Measurements from ENCODE around the gene PPIG. TPM values are rescaled to one million over a fixed set of nuclear protein-coding genes. Genes with fewer than 3 reads are reported as not detected.

PPIG gene
- total and polyA plus RNA-seq, 2 of the 4 experiments (the other 2 are of a cell fraction) = 10.4 to 16.7 TPM

DNA sequence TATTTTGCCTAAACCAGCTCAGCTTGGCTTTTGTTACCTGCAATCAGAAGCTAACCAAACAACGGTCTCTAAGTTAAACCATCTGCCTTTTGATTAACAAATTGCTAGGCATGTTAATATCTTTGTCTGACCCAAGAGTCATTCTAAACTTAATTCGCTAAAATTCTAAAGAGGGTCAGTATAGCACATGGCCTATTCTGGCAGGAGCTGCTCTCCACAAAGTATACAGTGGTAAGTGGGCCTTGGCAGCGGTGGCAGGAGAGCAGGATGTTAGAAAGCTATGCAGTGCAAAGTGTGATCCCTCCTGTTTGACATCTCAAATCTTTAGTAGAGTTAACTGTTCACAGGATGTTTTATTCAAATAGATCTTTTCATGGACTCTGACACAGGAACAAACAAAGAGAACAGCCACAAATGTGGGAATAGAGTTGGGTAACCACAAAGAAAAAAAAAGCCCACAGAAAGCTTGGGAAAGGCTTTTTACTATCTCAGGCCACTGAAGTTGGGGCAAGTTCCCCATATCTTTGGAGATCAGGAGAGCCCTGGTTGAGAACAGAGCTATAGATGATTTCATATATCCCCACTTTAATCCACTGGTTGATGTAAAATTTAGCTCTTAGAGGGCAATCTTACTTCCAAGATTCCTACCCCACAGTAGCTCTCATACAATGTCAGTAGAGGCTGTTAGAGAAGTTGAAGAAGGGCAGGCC is 99.4 kb downstream of the PPIG start:
- no peak overlapping the region for H3K23ac ChIP-seq (ENCODE audit: low read depth, low read length)
- dilution Hi-C loops (cut with HindIII; ENCODE audit: low sequenced_read_pairs, unreplicated experiment) (no loop called here), intact Hi-C loops (cut with micrococcal nuclease) (no loop called here), in situ Hi-C loops (cut with MboI; ENCODE audit: low sequenced_read_pairs) (no loop called here)
- H3K9me3 ChIP-seq (ENCODE audit: control insufficient read depth, insufficient read depth, low read length) = no peaks in the 10 kb centered on the region
- no peaks in the 10 kb centered on the region for H3K4me1 ChIP-seq (ENCODE audit: control insufficient read depth, insufficient read depth, low read length)
- H2AK9ac ChIP-seq (replicated peaks; ENCODE audit: low read depth, low read length, poor library complexity) = no peak overlapping the region
- no peak overlapping the region for H3K56ac ChIP-seq (ENCODE audit: extremely low read depth, insufficient read depth, low read length)
- no peak overlapping the region for H3K27ac ChIP-seq (ENCODE audit: insufficient read depth, low read length)
- no peak overlapping the region for H4K91ac ChIP-seq (ENCODE audit: insufficient read depth, low read depth, low read length)
- no peak overlapping the region for H3K9ac ChIP-seq (ENCODE audit: low read depth, low read length)
- ATAC-seq (ENCODE audit: low read depth) (no peak), DNase-seq (no peak)
- no peak overlapping the region for H3K4ac ChIP-seq (ENCODE audit: low read depth, low read length)
- CTCF ChIA-PET = interaction anchor here (1.1 kb wide), 1 partner anchor 15 kb away, joined by 3 read pairs; no protein-coding TSS in a partner anchor
- H3K36me3 ChIP-seq (ENCODE audit: control insufficient read depth, insufficient read depth, low read length) = no peaks in the 10 kb centered on the region
- 100% methylated on average over 1 of the region's 3 CpGs; no CpG with 5 or more reads in 1 of the 2 experiments for WGBS, 2 experiments (ENCODE audit: extremely low coverage in 2 of 2, insufficient read length in 1 of 2)
- H3K4me2 ChIP-seq (ENCODE audit: low read depth, low read length) = no peak overlapping the region
- no peak overlapping the region for H4K8ac ChIP-seq (ENCODE audit: low read depth in 2 of 2, low read length in 2 of 2)
- no TSS peak for BruUV-seq (replicated peaks)
- no peak for TF ChIP-seq BHLHE40 (IDR thresholded peaks at IDR 0.05; ENCODE audit: low read depth, low read length)
- no peak for TF ChIP-seq NFE2L2 (IDR thresholded peaks at IDR 0.05; ENCODE audit: low read depth, low read length)
- no peak for TF ChIP-seq POLR2A (IDR thresholded peaks at IDR 0.05; ENCODE audit: low read depth, low read length)
- TF ChIP-seq, protein P1, sequence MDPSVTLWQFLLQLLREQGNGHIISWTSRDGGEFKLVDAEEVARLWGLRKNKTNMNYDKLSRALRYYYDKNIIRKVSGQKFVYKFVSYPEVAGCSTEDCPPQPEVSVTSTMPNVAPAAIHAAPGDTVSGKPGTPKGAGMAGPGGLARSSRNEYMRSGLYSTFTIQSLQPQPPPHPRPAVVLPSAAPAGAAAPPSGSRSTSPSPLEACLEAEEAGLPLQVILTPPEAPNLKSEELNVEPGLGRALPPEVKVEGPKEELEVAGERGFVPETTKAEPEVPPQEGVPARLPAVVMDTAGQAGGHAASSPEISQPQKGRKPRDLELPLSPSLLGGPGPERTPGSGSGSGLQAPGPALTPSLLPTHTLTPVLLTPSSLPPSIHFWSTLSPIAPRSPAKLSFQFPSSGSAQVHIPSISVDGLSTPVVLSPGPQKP (IDR thresholded peaks at IDR 0.05; ENCODE audit: borderline replicate concordance, low read depth, low read length) = no peak
- TF ChIP-seq MXI1 (IDR thresholded peaks at IDR 0.05; ENCODE audit: borderline replicate concordance, low read depth, low read length) = no peak
- no peak for TF ChIP-seq CEBPB (IDR thresholded peaks at IDR 0.05; ENCODE audit: low read depth, low read length)
- TF ChIP-seq RFX5 (IDR thresholded peaks at IDR 0.05; ENCODE audit: low read depth, low read length) = no peak
- no peak for TF ChIP-seq FOS (IDR thresholded peaks at IDR 0.05; ENCODE audit: low read depth, low read length)
- TF ChIP-seq RCOR1 (IDR thresholded peaks at IDR 0.05; ENCODE audit: insufficient replicate concordance, low read length) = no peak
- no peak for TF ChIP-seq CHD1 (IDR thresholded peaks at IDR 0.05; ENCODE audit: low read depth, low read length)
- TF ChIP-seq, protein P2, sequence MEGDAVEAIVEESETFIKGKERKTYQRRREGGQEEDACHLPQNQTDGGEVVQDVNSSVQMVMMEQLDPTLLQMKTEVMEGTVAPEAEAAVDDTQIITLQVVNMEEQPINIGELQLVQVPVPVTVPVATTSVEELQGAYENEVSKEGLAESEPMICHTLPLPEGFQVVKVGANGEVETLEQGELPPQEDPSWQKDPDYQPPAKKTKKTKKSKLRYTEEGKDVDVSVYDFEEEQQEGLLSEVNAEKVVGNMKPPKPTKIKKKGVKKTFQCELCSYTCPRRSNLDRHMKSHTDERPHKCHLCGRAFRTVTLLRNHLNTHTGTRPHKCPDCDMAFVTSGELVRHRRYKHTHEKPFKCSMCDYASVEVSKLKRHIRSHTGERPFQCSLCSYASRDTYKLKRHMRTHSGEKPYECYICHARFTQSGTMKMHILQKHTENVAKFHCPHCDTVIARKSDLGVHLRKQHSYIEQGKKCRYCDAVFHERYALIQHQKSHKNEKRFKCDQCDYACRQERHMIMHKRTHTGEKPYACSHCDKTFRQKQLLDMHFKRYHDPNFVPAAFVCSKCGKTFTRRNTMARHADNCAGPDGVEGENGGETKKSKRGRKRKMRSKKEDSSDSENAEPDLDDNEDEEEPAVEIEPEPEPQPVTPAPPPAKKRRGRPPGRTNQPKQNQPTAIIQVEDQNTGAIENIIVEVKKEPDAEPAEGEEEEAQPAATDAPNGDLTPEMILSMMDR (conservative IDR thresholded peaks at IDR 0.05; ENCODE audit: low read depth, low read length) = no peak
- TF ChIP-seq SMC3 (IDR thresholded peaks at IDR 0.05; ENCODE audit: low read depth, low read length) = no peak
- no peak for TF ChIP-seq MAFK (IDR thresholded peaks at IDR 0.05; ENCODE audit: low read depth, low read length)
- TF ChIP-seq, protein P3, sequence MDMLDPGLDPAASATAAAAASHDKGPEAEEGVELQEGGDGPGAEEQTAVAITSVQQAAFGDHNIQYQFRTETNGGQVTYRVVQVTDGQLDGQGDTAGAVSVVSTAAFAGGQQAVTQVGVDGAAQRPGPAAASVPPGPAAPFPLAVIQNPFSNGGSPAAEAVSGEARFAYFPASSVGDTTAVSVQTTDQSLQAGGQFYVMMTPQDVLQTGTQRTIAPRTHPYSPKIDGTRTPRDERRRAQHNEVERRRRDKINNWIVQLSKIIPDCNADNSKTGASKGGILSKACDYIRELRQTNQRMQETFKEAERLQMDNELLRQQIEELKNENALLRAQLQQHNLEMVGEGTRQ (IDR thresholded peaks at IDR 0.05; ENCODE audit: low read depth, low read length) = no peak
- TF ChIP-seq MAZ (IDR thresholded peaks at IDR 0.05; ENCODE audit: borderline replicate concordance, low read depth, low read length) = no peak
- no peak for TF ChIP-seq RAD21 (IDR thresholded peaks at IDR 0.05; ENCODE audit: low read length)
- no peaks in the 10 kb centered on the region for H3K79me1 ChIP-seq (ENCODE audit: low read depth in 1 of 2, low read length in 2 of 2)
- H2AK5ac ChIP-seq (ENCODE audit: low read depth, low read length) = no peak overlapping the region
- no peaks in the 10 kb centered on the region for H3K9me1 ChIP-seq (ENCODE audit: insufficient read depth, low read length)
- no peak overlapping the region for H3K14ac ChIP-seq (replicated peaks; ENCODE audit: low read depth, low read length)
- POLR2A ChIA-PET (ENCODE audit: unreplicated experiment) = no interaction called here
- H2BK120ac ChIP-seq (ENCODE audit: low read depth, low read length) = no peak overlapping the region
- H2AFZ ChIP-seq (replicated peaks; ENCODE audit: low read length, poor library complexity) = no peak overlapping the region
- H4K5ac ChIP-seq (ENCODE audit: low read depth, low read length) = no peak overlapping the region
- H2BK5ac ChIP-seq (ENCODE audit: low read depth, low read length, poor library complexity, severe bottlenecking) = no peak overlapping the region
- H3K27me3 ChIP-seq (ENCODE audit: control insufficient read depth, insufficient read depth, low read length) = no peaks in the 10 kb centered on the region; the same call in 1 of the 2 replicates
- no peak overlapping the region for H3K4me3 ChIP-seq (ENCODE audit: insufficient read depth, low read depth, low read length)
- H4K20me1 ChIP-seq (ENCODE audit: insufficient read depth, low read length) = no peaks in the 10 kb centered on the region
- no peak overlapping the region for H2BK15ac ChIP-seq (ENCODE audit: low read depth, low read length)
- no peak overlapping the region for H2BK20ac ChIP-seq (ENCODE audit: low read depth, low read length)
- H3K18ac ChIP-seq (ENCODE audit: low read depth, low read length) = no peak overlapping the region
